HCT116 (cell line): ENCODE measurements around the gene ERP29. TPM values are rescaled to one million over a fixed set of nuclear protein-coding genes. Genes with fewer than 3 reads are reported as not detected.

Experiments used
- ATAC-seq: fragments of 200-7000 bp; cut with Tn5 transposase; 2 replicates; pipeline ENCODE4 v1.9.1; 2020; ENCODE audit warnings: mild to moderate bottlenecking, moderate library complexity
- BruUV-seq: library from RNA; stranded (reverse); fragments of 400-500 nt; replicated peaks from 2 replicates; lab custom pipeline; 2021; lab: Mats Ljungman, UMichigan
- CTCF ChIA-PET: fragments of 300-600 bp; sonication (Branson Sonifier 250); formaldehyde crosslinking; loops from one replicate; lab custom pipeline; 2021; ENCODE audit warnings: antibody characterized with exemption; lab: Charles Lee
- POLR2A ChIA-PET: fragments of 300-600, 350-600 bp; sonication (Branson Sonifier 250); formaldehyde crosslinking; loops from one replicate; lab custom pipeline; 2021; ENCODE audit warnings: antibody characterized with exemption; lab: Charles Lee
- RAD21 ChIA-PET, 2 experiments: fragments of 300-600 bp; sonication (Branson Sonifier 250); formaldehyde crosslinking; loops; one replicate each; lab custom pipeline; 2023; ENCODE audit warnings: low total read pairs in 2 of 2; ENCODE audit not compliant: uncharacterized antibody in 2 of 2, unreplicated experiment in 2 of 2, low non-redundant PET in 1 of 2; lab: Charles Lee
- DNase-seq: peaks from one replicate; pipeline ENCODE4 v3.0.0-alpha.2; 2010; ENCODE audit warnings: low read depth, low spot score
- H2AFZ ChIP-seq: fragments of 200-600 bp; shearing (Covaris generic), sonication (generic); 2 replicates; pipeline ENCODE4 v1.6.1; 2017; ENCODE audit warnings: low read depth, mixed run types, mixed read lengths, antibody characterized with exemption, low read length; ENCODE audit not compliant: poor library complexity, severe bottlenecking
- H3K27ac ChIP-seq: 2 replicates; pipeline ENCODE4 v1.5.1; 2012; ENCODE audit warnings: low read depth, low read length
- H3K27me3 ChIP-seq: fragments of 200-600 bp; sonication (generic); 2 replicates; pipeline ENCODE4 v1.6.1; 2016; ENCODE audit warnings: mixed run types, low read length, mixed read lengths; ENCODE audit not compliant: insufficient read depth
- H3K36me3 ChIP-seq, 2 experiments: fragments of 200-500 bp in 1 of 2; fragments of 200-600 bp in 1 of 2; sonication (Bioruptor generic) in 1 of 2; sonication (generic) in 1 of 2; 2 replicates each; pipeline versions ENCODE4 v1.5.1 to v1.6.1; 2014 to 2016; ENCODE audit warnings: low read length in 2 of 2, inconsistent platforms in 1 of 2, mixed read lengths in 1 of 2, mixed run types in 1 of 2; ENCODE audit not compliant: insufficient read depth in 2 of 2, control insufficient read depth in 1 of 2
- H3K4me1 ChIP-seq, 2 experiments: fragments of 200-600 bp in 1 of 2; sonication (generic) in 1 of 2; 2 replicates each; pipeline versions ENCODE4 v1.5.1 to v1.6.1; 2012 to 2017; ENCODE audit warnings: low read length in 2 of 2, inconsistent platforms in 1 of 2, mild to moderate bottlenecking in 1 of 2, mixed read lengths in 1 of 2, mixed run types in 1 of 2, moderate library complexity in 1 of 2; ENCODE audit not compliant: insufficient read depth in 2 of 2, control insufficient read depth in 1 of 2
- H3K4me2 ChIP-seq: fragments of 200-600 bp; sonication (generic); 2 replicates; pipeline ENCODE4 v1.6.1; 2017; ENCODE audit warnings: mixed run types, low read length, mixed read lengths
- H3K4me3 ChIP-seq, 2 experiments: fragments of 200-600 bp in 1 of 2; sonication (generic) in 1 of 2; replicated peaks in 1 of 2; 2 replicates each; pipeline ENCODE4 v1.5.1; 2011 to 2016; ENCODE audit warnings: low read length in 2 of 2, control low read depth in 1 of 2, low read depth in 1 of 2, mild to moderate bottlenecking in 1 of 2, mixed read lengths in 1 of 2, mixed run types in 1 of 2
- H3K79me2 ChIP-seq: fragments of 200-600 bp; sonication (generic); 2 replicates; pipeline ENCODE4 v1.6.1; 2017; ENCODE audit warnings: mild to moderate bottlenecking, mixed run types, low read length, moderate library complexity, mixed read lengths; ENCODE audit not compliant: insufficient read depth
- H3K9ac ChIP-seq: fragments of 200-600 bp; sonication (generic); 2 replicates; pipeline ENCODE4 v1.6.1; 2016; ENCODE audit warnings: low read length, mixed read lengths
- H3K9me2 ChIP-seq: fragments of 200-600 bp; sonication (generic), shearing (Covaris generic); 2 replicates; pipeline ENCODE4 v1.6.1; 2017; ENCODE audit warnings: mixed run types, mild to moderate bottlenecking, moderate library complexity; ENCODE audit not compliant: insufficient read depth
- H3K9me3 ChIP-seq, 2 experiments: fragments of 200-500 bp in 1 of 2; fragments of 200-600 bp in 1 of 2; sonication (Bioruptor generic) in 1 of 2; sonication (generic) in 1 of 2; 2 replicates each; pipeline ENCODE4 v1.6.1; 2014 to 2017; ENCODE audit warnings: low read length in 2 of 2, mixed read lengths in 2 of 2, inconsistent platforms in 1 of 2, low read depth in 1 of 2, mild to moderate bottlenecking in 1 of 2, mixed run types in 1 of 2, moderate library complexity in 1 of 2; ENCODE audit not compliant: control insufficient read depth in 1 of 2, insufficient read depth in 1 of 2
- H4K20me1 ChIP-seq: fragments of 200-600 bp; sonication (generic), shearing (Covaris generic); 2 replicates; pipeline ENCODE4 v1.6.1; 2017; ENCODE audit warnings: mixed run types, mild to moderate bottlenecking, moderate library complexity; ENCODE audit not compliant: insufficient read depth
- ATF3 ChIP-seq: IDR thresholded peaks from 2 replicates; pipeline ENCODE4 v1.6.1; 2012
- CBX3 ChIP-seq: IDR thresholded peaks from 2 replicates; pipeline ENCODE4 v1.6.1; 2012; ENCODE audit warnings: low read depth
- CEBPB ChIP-seq: IDR thresholded peaks from 2 replicates; pipeline ENCODE4 v1.6.1; 2012; ENCODE audit warnings: low read depth
- CTCF ChIP-seq, 3 experiments: fragments of 200-600 bp in 1 of 3; sonication (generic) in 1 of 3; IDR thresholded peaks in 2 of 3; conservative IDR thresholded peaks in 1 of 3; 2 replicates each; pipeline ENCODE4 v1.5.1; 2012 to 2017; ENCODE audit warnings: low read depth in 2 of 3, low read length in 2 of 3, antibody characterized with exemption in 1 of 3, borderline replicate concordance in 1 of 3, control low read depth in 1 of 3, mild to moderate bottlenecking in 1 of 3, mixed read lengths in 1 of 3, mixed run types in 1 of 3, moderate library complexity in 1 of 3; ENCODE audit not compliant: insufficient read depth in 1 of 3
- EGR1 ChIP-seq: IDR thresholded peaks from 2 replicates; pipeline ENCODE4 v1.6.1; 2012; ENCODE audit warnings: low read depth
- ELF1 ChIP-seq: IDR thresholded peaks from 2 replicates; pipeline ENCODE4 v1.6.1; 2012; ENCODE audit warnings: low read depth, borderline replicate concordance
- EZH2 ChIP-seq: fragments of 200-600 bp; sonication (generic); IDR thresholded peaks from 2 replicates; pipeline ENCODE4 v1.6.1; 2017; ENCODE audit warnings: antibody characterized with exemption, mixed run types
- EZH2phosphoT487 ChIP-seq: fragments of 200-600 bp; IDR thresholded peaks from 2 replicates; pipeline ENCODE4 v1.6.1; 2018; ENCODE audit warnings: antibody characterized with exemption, borderline replicate concordance
- FOSL1 ChIP-seq: IDR thresholded peaks from 2 replicates; pipeline ENCODE4 v1.6.1; 2012; ENCODE audit warnings: low read depth
- JUND ChIP-seq: IDR thresholded peaks from 2 replicates; pipeline ENCODE4 v1.6.1; 2012
- MAX ChIP-seq: IDR thresholded peaks from 2 replicates; pipeline ENCODE4 v1.6.1; 2012
- POLR2AphosphoS5 ChIP-seq: IDR thresholded peaks from 2 replicates; pipeline ENCODE4 v1.6.1; 2011; ENCODE audit warnings: mild to moderate bottlenecking, low read depth, low read length, moderate library complexity
- RAD21 ChIP-seq: IDR thresholded peaks from 2 replicates; pipeline ENCODE4 v1.6.1; 2012; ENCODE audit warnings: low read depth, mild to moderate bottlenecking
- REST ChIP-seq: IDR thresholded peaks from 2 replicates; pipeline ENCODE4 v1.6.1; 2012; ENCODE audit warnings: low read depth
- SIN3A ChIP-seq: IDR thresholded peaks from 2 replicates; pipeline ENCODE4 v1.6.1; 2012; ENCODE audit warnings: low read depth
- SP1 ChIP-seq: IDR thresholded peaks from 2 replicates; pipeline ENCODE4 v1.6.1; 2012; ENCODE audit warnings: low read depth
- SRF ChIP-seq: IDR thresholded peaks from 2 replicates; pipeline ENCODE4 v1.6.1; 2012; ENCODE audit warnings: low read depth
- TCF7L2 ChIP-seq: IDR thresholded peaks from 2 replicates; pipeline ENCODE4 v1.7.0; 2011; ENCODE audit warnings: borderline replicate concordance, inconsistent platforms; ENCODE audit not compliant: insufficient read depth, insufficient read length; ENCODE audit errors: extremely low read depth
- YY1 ChIP-seq: IDR thresholded peaks from 2 replicates; pipeline ENCODE4 v1.6.1; 2011; ENCODE audit warnings: low read length, low read depth, moderate library complexity, mild to moderate bottlenecking; ENCODE audit not compliant: insufficient replicate concordance; ENCODE audit errors: extremely low read depth
- ZFX ChIP-seq: fragments of 450-650 bp; IDR thresholded peaks from 2 replicates; pipeline ENCODE4 v1.6.1; 2017
- ZNF274 ChIP-seq: fragments of 200-500 bp; sonication (Bioruptor generic); IDR thresholded peaks from 2 replicates; pipeline ENCODE4 v1.6.1; 2014; ENCODE audit warnings: mild to moderate bottlenecking, low read depth, low read length, inconsistent platforms
- intact Hi-C: fragments of 100-400 bp; cut with micrococcal nuclease; formaldehyde crosslinking; loops from 2 replicates; pipeline ENCODE4 v1.10.0; 2022
- total RNA-seq: library from RNA; stranded (reverse); gene quantifications from one replicate; pipeline ENCODE4 v1.2.1, GENCODE V29; 2021; ENCODE audit not compliant: unreplicated experiment

Gene ERP29
- total RNA-seq, 1 experiment from 2014 or later, result 130 TPM

- H4K20me1 ChIP-seq, result peaks cover 2% of the 10 kb centered on the region; the same call in 1 of the 2 replicates
- H3K27ac ChIP-seq, result peak overlapping the region; percentile 97
- H2AFZ ChIP-seq, result no peak overlapping the region
- no peaks in the 10 kb centered on the region for H3K9me2 ChIP-seq
- ATAC-seq (peak; percentile 58), DNase-seq (peak; percentile 74)
- no peaks in the 10 kb centered on the region for H3K27me3 ChIP-seq
- ChIA-PET CTCF (interaction anchor here (0.7 to 1.8 kb wide), 4 partner anchors 9 to 70 kb away, joined by 3 to 8 read pairs (median 6); no protein-coding TSS in a partner anchor), RAD21 (no interaction called here), POLR2A (interaction anchor here (1.3 to 1.4 kb wide), 2 partner anchors 11 to 95 kb away, joined by 3 to 4 read pairs; partner anchors contain the start of gene NAA25)
- H3K4me1 ChIP-seq, result peaks cover 9 to 21% of the 10 kb centered on the region in 2 experiments
- H3K4me2 ChIP-seq, result peak overlapping the region; percentile 80
- no TSS peak for BruUV-seq
- peaks cover 69% of the 10 kb centered on the region for H3K79me2 ChIP-seq
- H3K4me3 ChIP-seq, result peak overlapping the region; percentile 54 to 98
- peaks cover 12 to 16% of the 10 kb centered on the region in 2 experiments; a peak in 3 of 4 replicates for H3K36me3 ChIP-seq
- no peaks in the 10 kb centered on the region for H3K9me3 ChIP-seq
- intact Hi-C loops, result loop anchor here (1.0 to 5.0 kb wide), 3 partner anchors 69 to 398 kb away; no protein-coding TSS in a partner anchor
- H3K9ac ChIP-seq, result peak overlapping the region; percentile 88
- TF ChIP-seq CEBPB, result no peak
- peak; percentile 81 for TF ChIP-seq MAX
- TF ChIP-seq TCF7L2, result peak; percentile 45
- no peak for TF ChIP-seq YY1
- TF ChIP-seq SRF, result no peak
- TF ChIP-seq CTCF (IDR thresholded peaks at IDR 0.05 in 2 of 3, conservative IDR thresholded peaks at IDR 0.05 in 1 of 3; ENCODE audit: borderline replicate concordance in 1 of 3, insufficient read depth in 1 of 3, low read depth in 2 of 3, low read length in 2 of 3), result no peak
- no peak for TF ChIP-seq JUND
- TF ChIP-seq ZNF274, result no peak
- TF ChIP-seq FOSL1, result no peak
- peak; percentile 62 for TF ChIP-seq ZFX
- no peak for TF ChIP-seq CBX3
- TF ChIP-seq SP1, result no peak
- TF ChIP-seq ATF3, result no peak
- TF ChIP-seq POLR2AphosphoS5, result peak; percentile 76
- TF ChIP-seq ELF1, result no peak
- TF ChIP-seq EZH2, result no peak
- TF ChIP-seq EGR1, result no peak
- TF ChIP-seq REST, result no peak
- no peak for TF ChIP-seq RAD21
- TF ChIP-seq SIN3A, result peak; percentile 61
- no peak for TF ChIP-seq EZH2phosphoT487
Observed at GRCh38 chr12:112013601-112014402, 576 bp downstream of the ERP29 start.
